ENCODE measurements around the gene ARHGDIB.

DNA sequence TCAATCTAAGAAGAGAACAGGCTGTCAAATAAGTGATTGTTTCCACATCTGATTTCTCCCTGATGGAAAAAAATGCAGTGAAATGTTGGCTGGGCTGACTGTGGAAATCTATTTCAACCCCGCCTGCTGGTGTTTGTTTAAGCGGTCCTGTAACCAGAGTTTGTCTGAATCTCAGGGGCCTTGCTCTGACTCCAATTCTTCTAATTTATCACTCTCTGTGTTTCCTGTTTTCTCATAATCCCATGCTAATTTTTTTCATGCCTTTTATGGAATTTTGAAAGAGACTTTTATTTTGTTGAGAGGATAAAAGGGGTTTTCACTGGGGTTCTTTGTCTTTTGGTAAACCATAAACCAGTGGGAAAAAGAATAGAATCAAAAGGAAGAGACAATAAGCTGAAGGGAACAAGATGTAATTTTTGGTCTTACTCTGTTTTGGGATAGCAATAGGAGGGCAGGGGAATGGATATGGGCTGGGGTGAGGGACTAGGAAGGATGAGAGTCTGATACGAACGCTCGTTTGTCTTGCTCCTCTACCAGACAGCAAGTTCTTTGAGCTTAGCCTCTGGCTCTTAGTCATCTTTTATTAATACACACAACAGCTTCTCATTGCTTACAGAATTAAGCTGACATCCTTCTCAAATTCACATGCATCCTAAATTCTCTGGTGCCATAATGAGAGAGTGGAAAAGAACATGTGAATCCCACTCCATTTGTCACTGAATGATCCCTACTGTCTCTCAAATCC is 67.7 kb downstream of the ARHGDIB start:
- no peak for TF ChIP-seq POLR2A (IDR thresholded peaks at IDR 0.05; ENCODE audit: insufficient read depth in 1 of 2, low read depth in 2 of 2, low read length in 2 of 2)
- TF ChIP-seq TAF1 (CRISPR knock-in tag; IDR thresholded peaks at IDR 0.05) = no peak
- TF ChIP-seq, protein P1, sequence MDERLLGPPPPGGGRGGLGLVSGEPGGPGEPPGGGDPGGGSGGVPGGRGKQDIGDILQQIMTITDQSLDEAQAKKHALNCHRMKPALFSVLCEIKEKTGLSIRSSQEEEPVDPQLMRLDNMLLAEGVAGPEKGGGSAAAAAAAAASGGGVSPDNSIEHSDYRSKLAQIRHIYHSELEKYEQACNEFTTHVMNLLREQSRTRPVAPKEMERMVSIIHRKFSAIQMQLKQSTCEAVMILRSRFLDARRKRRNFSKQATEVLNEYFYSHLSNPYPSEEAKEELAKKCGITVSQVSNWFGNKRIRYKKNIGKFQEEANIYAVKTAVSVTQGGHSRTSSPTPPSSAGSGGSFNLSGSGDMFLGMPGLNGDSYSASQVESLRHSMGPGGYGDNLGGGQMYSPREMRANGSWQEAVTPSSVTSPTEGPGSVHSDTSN (CRISPR knock-in tag; IDR thresholded peaks at IDR 0.05) = no peak
- TF ChIP-seq, protein P2, sequence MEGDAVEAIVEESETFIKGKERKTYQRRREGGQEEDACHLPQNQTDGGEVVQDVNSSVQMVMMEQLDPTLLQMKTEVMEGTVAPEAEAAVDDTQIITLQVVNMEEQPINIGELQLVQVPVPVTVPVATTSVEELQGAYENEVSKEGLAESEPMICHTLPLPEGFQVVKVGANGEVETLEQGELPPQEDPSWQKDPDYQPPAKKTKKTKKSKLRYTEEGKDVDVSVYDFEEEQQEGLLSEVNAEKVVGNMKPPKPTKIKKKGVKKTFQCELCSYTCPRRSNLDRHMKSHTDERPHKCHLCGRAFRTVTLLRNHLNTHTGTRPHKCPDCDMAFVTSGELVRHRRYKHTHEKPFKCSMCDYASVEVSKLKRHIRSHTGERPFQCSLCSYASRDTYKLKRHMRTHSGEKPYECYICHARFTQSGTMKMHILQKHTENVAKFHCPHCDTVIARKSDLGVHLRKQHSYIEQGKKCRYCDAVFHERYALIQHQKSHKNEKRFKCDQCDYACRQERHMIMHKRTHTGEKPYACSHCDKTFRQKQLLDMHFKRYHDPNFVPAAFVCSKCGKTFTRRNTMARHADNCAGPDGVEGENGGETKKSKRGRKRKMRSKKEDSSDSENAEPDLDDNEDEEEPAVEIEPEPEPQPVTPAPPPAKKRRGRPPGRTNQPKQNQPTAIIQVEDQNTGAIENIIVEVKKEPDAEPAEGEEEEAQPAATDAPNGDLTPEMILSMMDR (CRISPR knock-in tag; IDR thresholded peaks at IDR 0.05) = no peak
- TF ChIP-seq POGZ (CRISPR knock-in tag; IDR thresholded peaks at IDR 0.05) = no peak

Data from HepG2 (cell line).